Common myeloid progenitor, CD34-positive (primary cell): Measurements from ENCODE around the gene STK32B.
"Not testable (repeated sequence)": the region's sequence is repeated elsewhere in the genome, so short reads cannot be mapped to it uniquely, and the experiment has no call there.

Experiments
- CTCF ChIA-PET: fragments of 350-600 bp; sonication (Branson Sonifier 250); formaldehyde crosslinking; loops from one replicate; lab custom pipeline; 2021; ENCODE audit warnings: antibody characterized with exemption; lab: Charles Lee
- POLR2A ChIA-PET: fragments of 350-600 bp; sonication (Branson Sonifier 250); formaldehyde crosslinking; loops from one replicate; lab custom pipeline; 2021; ENCODE audit warnings: antibody characterized with exemption; lab: Charles Lee
- DNase-seq, 3 donors: peaks; one replicate each; pipeline versions ENCODE4 v3.0.0 to v3.0.0-alpha.2; 2013
- H3K27ac ChIP-seq, 2 experiments: 1 replicate in 1 of 2; 2 replicates in 1 of 2; pipeline ENCODE4 v1.7.0; 2013; ENCODE audit warnings: inconsistent platforms in 2 of 2, low read length in 2 of 2, mild to moderate bottlenecking in 2 of 2, low read depth in 1 of 2, moderate library complexity in 1 of 2; ENCODE audit not compliant: severe bottlenecking in 2 of 2, insufficient read depth in 1 of 2, poor library complexity in 1 of 2
- H3K27me3 ChIP-seq, 5 experiments: replicated peaks in 2 of 5; 1 replicate in 3 of 5; 2 replicates in 2 of 5; pipeline versions ENCODE4 v1.6.1 to v1.7.0; 2013; ENCODE audit warnings: low read length in 4 of 5, mild to moderate bottlenecking in 2 of 5, moderate library complexity in 2 of 5, inconsistent platforms in 1 of 5; ENCODE audit not compliant: insufficient read depth in 5 of 5, control insufficient read depth in 4 of 5
- H3K36me3 ChIP-seq, 4 experiments: 1 replicate in 2 of 4; 2 replicates in 2 of 4; pipeline versions ENCODE4 v1.6.1 to v1.7.0; 2013; ENCODE audit warnings: low read length in 3 of 4, control low read depth in 1 of 4, mild to moderate bottlenecking in 1 of 4; ENCODE audit not compliant: control insufficient read depth in 4 of 4, insufficient read depth in 4 of 4
- H3K4me1 ChIP-seq, 4 experiments: 1 replicate in 3 of 4; 2 replicates in 1 of 4; pipeline versions ENCODE4 v1.6.1 to v1.7.1; 2013; ENCODE audit warnings: low read length in 3 of 4, mild to moderate bottlenecking in 3 of 4, control low read depth in 1 of 4, inconsistent platforms in 1 of 4, moderate library complexity in 1 of 4; ENCODE audit not compliant: control insufficient read depth in 4 of 4, insufficient read depth in 4 of 4; ENCODE audit errors: control extremely low read depth in 1 of 4
- H3K4me3 ChIP-seq, 7 experiments: 1 replicate in 4 of 7; 2 replicates in 3 of 7; pipeline versions ENCODE4 v1.5.1 to v1.7.0; 2013; ENCODE audit warnings: mild to moderate bottlenecking in 7 of 7, low read length in 6 of 7, moderate library complexity in 6 of 7, inconsistent platforms in 2 of 7, low read depth in 2 of 7, control low read depth in 1 of 7; ENCODE audit not compliant: insufficient read depth in 4 of 7, control insufficient read depth in 1 of 7; ENCODE audit errors: extremely low read depth in 1 of 7
- H3K9me3 ChIP-seq, 5 experiments: 1 replicate in 4 of 5; 2 replicates in 1 of 5; pipeline versions ENCODE4 v1.6.1 to v1.7.1; 2013; ENCODE audit warnings: low read length in 4 of 5, mild to moderate bottlenecking in 2 of 5, inconsistent platforms in 1 of 5, low read depth in 1 of 5, moderate library complexity in 1 of 5; ENCODE audit not compliant: control insufficient read depth in 4 of 5, insufficient read depth in 2 of 5; ENCODE audit errors: control extremely low read depth in 1 of 5
- WGBS: methylation state at CpG from one replicate; pipeline ENCODE4 v1.1.5; 2013; ENCODE audit not compliant: insufficient coverage; 5-methylcytosine and 5-hydroxymethylcytosine counted together

Gene STK32B

GRCh38 chr4:5267408-5267807 is 216.1 kb downstream of the STK32B start:
- Histone ChIP-seq H3K27ac (no peak overlapping the region), H3K36me3 (no peaks in the 10 kb centered on the region), H3K27me3 (no peaks in the 10 kb centered on the region), H3K4me1 (no peaks in the 10 kb centered on the region), H3K4me3 (no peak overlapping the region), H3K9me3 (no peaks in the 10 kb centered on the region)
- ChIA-PET POLR2A (no interaction called here), CTCF (no interaction called here)
- 97% methylated on average over 5 of the region's 8 CpGs for WGBS
- DNase-seq: no peak

- Histone ChIP-seq H3K27ac (no peak overlapping the region), H3K36me3 (no peaks in the 10 kb centered on the region), H3K4me3 (no peak overlapping the region), H3K9me3 (peaks cover 0 to 4% (median 0%) of the 10 kb centered on the region in 5 experiments), H3K27me3 (no peaks in the 10 kb centered on the region), H3K4me1 (no peaks in the 10 kb centered on the region)
- POLR2A ChIA-PET: no interaction called here
- WGBS: 96% methylated on average over 8 of the region's 11 CpGs
- DNase-seq: no peak
- CTCF ChIA-PET: no interaction called here
Measured at GRCh38 chr4:5276475-5277075, 225.3 kb downstream of the STK32B start.

GRCh38 chr4:5277079-5277478 is 225.8 kb downstream of the STK32B start:
- H3K27ac ChIP-seq: no peak overlapping the region
- H3K36me3 ChIP-seq: no peaks in the 10 kb centered on the region
- DNase-seq: no peak
- ChIA-PET POLR2A (no interaction called here), CTCF (no interaction called here)
- 100% methylated on average over 1 of the region's 2 CpGs for WGBS
- no peak overlapping the region for H3K4me3 ChIP-seq
- peaks cover 0 to 4% (median 0%) of the 10 kb centered on the region in 5 experiments for H3K9me3 ChIP-seq
- no peaks in the 10 kb centered on the region for H3K27me3 ChIP-seq
- no peaks in the 10 kb centered on the region for H3K4me1 ChIP-seq

- 95% methylated on average over 3 of the region's 4 CpGs for WGBS
- H3K27ac ChIP-seq: no peak overlapping the region
- no peaks in the 10 kb centered on the region for H3K36me3 ChIP-seq
- H3K9me3 ChIP-seq: peaks cover 0 to 4% (median 0%) of the 10 kb centered on the region in 5 experiments
- H3K27me3 ChIP-seq: no peaks in the 10 kb centered on the region
- no peaks in the 10 kb centered on the region for H3K4me1 ChIP-seq
- H3K4me3 ChIP-seq: no peak overlapping the region
- ChIA-PET CTCF (no interaction called here), POLR2A (no interaction called here)
- no peak for DNase-seq
Measured at GRCh38 chr4:5278213-5278612, 226.9 kb downstream of the STK32B start.

- POLR2A ChIA-PET, H3K4me1 ChIP-seq, H3K4me3 ChIP-seq, H3K27me3 ChIP-seq, H3K36me3 ChIP-seq, CTCF ChIA-PET, DNase-seq, H3K9me3 ChIP-seq, H3K27ac ChIP-seq: not testable (repeated sequence)
- 100% methylated on average over 1 of the region's 1 CpG for WGBS
Measured at GRCh38 chr4:5280069-5280468, 228.8 kb downstream of the STK32B start.

- H3K9me3 ChIP-seq: no peaks in the 10 kb centered on the region
- H3K27ac ChIP-seq: no peak overlapping the region
- H3K4me1 ChIP-seq: no peaks in the 10 kb centered on the region
- H3K27me3 ChIP-seq: no peaks in the 10 kb centered on the region
- no peak overlapping the region for H3K4me3 ChIP-seq
- POLR2A ChIA-PET: no interaction called here
- 100% methylated on average over 1 of the region's 4 CpGs for WGBS
- no peaks in the 10 kb centered on the region for H3K36me3 ChIP-seq
- CTCF ChIA-PET: no interaction called here
- DNase-seq: no peak
Measured at GRCh38 chr4:5280828-5281227, 229.5 kb downstream of the STK32B start.

GRCh38 chr4:5283837-5284236 is 232.6 kb downstream of the STK32B start:
- CTCF ChIA-PET: interaction anchor here (0.6 kb wide), 1 partner anchor 10 kb away, joined by 3 read pairs; no protein-coding TSS in a partner anchor
- POLR2A ChIA-PET: no interaction called here
- no CpG with 5 or more reads among the region's 2 CpGs for WGBS
- Histone ChIP-seq H3K36me3 (no peaks in the 10 kb centered on the region), H3K27me3 (no peaks in the 10 kb centered on the region), H3K4me1 (no peaks in the 10 kb centered on the region), H3K4me3 (no peak overlapping the region), H3K9me3 (no peaks in the 10 kb centered on the region), H3K27ac (no peak overlapping the region)
- DNase-seq: peak in 1 of 3 donors; percentile 3
